ENCODE data around the gene SMURF1.

The SMURF1 gene

GRCh38 chr7:99089914-99090629, 53.8 kb downstream of the SMURF1 start:
- H2BK120ac ChIP-seq (ENCODE audit: low read depth, low read length) = no peak overlapping the region
- no peak overlapping the region for H2BK5ac ChIP-seq (ENCODE audit: low read length)
- no peak overlapping the region for H3K18ac ChIP-seq (ENCODE audit: low read length)
- peaks cover 2% of the 10 kb centered on the region for H3K79me1 ChIP-seq (ENCODE audit: low read depth, low read length)
- no peak overlapping the region for H2BK15ac ChIP-seq (ENCODE audit: low read length)
- DNase-seq (ENCODE audit: low spot score) = no peak
- H4K8ac ChIP-seq (ENCODE audit: low read depth, low read length) = no peak overlapping the region
- H4K91ac ChIP-seq (ENCODE audit: low read depth, low read length, poor library complexity) = no peak overlapping the region
- no peak overlapping the region for H3K23ac ChIP-seq (ENCODE audit: low read depth, low read length, poor library complexity)
- H2AK5ac ChIP-seq (ENCODE audit: low read depth, low read length) = no peak overlapping the region
- no peak overlapping the region for H3K9ac ChIP-seq (ENCODE audit: low read depth, low read length, poor library complexity)
- no peak overlapping the region for H3K27ac ChIP-seq (replicated peaks; ENCODE audit: low read length)
- H3K14ac ChIP-seq (ENCODE audit: low read length) = no peak overlapping the region
- peaks cover 2 to 8% of the 10 kb centered on the region in 2 donors for H3K9me3 ChIP-seq (replicated peaks in 1 of 2; ENCODE audit: control insufficient read depth in 2 of 2, insufficient read depth in 1 of 2, low read depth in 1 of 2, low read length in 2 of 2)
- no peak overlapping the region for H3K4me3 ChIP-seq (ENCODE audit: low read length in 2 of 2)
- no peak overlapping the region for H3K4me2 ChIP-seq (ENCODE audit: insufficient read depth, low read length, poor library complexity, severe bottlenecking)
- no peak overlapping the region for H2AFZ ChIP-seq (ENCODE audit: low read length)
- H3K36me3 ChIP-seq (replicated peaks in 1 of 2; ENCODE audit: control insufficient read depth in 2 of 2, insufficient read depth in 2 of 2, low read length in 2 of 2) = no peaks in the 10 kb centered on the region
- no peak overlapping the region for H3K4ac ChIP-seq (ENCODE audit: low read length)
- H3K27me3 ChIP-seq (ENCODE audit: control insufficient read depth in 3 of 3, insufficient read depth in 3 of 3, low read depth in 1 of 3, low read length in 3 of 3) = no peaks in the 10 kb centered on the region
- H3K4me1 ChIP-seq (ENCODE audit: control insufficient read depth in 2 of 2, insufficient read depth in 1 of 2, low read depth in 1 of 2, low read length in 2 of 2) = peaks cover 0 to 4% of the 10 kb centered on the region in 2 donors
- no peak overlapping the region for H2BK12ac ChIP-seq (ENCODE audit: low read length)
- WGBS, 2 donors (ENCODE audit: extremely low coverage in 2 of 2, insufficient read length in 2 of 2, insufficient replicate concordance in 1 of 2) = no CpG with 5 or more reads among the region's 7 CpGs

- no peak overlapping the region for H3K4me3 ChIP-seq (ENCODE audit: low read length in 2 of 2)
- H3K4me2 ChIP-seq (ENCODE audit: insufficient read depth, low read length, poor library complexity, severe bottlenecking) = no peak overlapping the region
- DNase-seq (ENCODE audit: low spot score) = no peak
- peaks cover 2 to 8% of the 10 kb centered on the region in 2 donors for H3K9me3 ChIP-seq (replicated peaks in 1 of 2; ENCODE audit: control insufficient read depth in 2 of 2, insufficient read depth in 1 of 2, low read depth in 1 of 2, low read length in 2 of 2)
- H3K79me1 ChIP-seq (ENCODE audit: low read depth, low read length) = no peaks in the 10 kb centered on the region
- H2BK5ac ChIP-seq (ENCODE audit: low read length) = no peak overlapping the region
- no CpG with 5 or more reads among the region's 2 CpGs for WGBS, 2 donors (ENCODE audit: extremely low coverage in 2 of 2, insufficient read length in 2 of 2, insufficient replicate concordance in 1 of 2)
- H3K18ac ChIP-seq (ENCODE audit: low read length) = no peak overlapping the region
- no peak overlapping the region for H2BK120ac ChIP-seq (ENCODE audit: low read depth, low read length)
- no peak overlapping the region for H3K27ac ChIP-seq (replicated peaks; ENCODE audit: low read length)
- H3K9ac ChIP-seq (ENCODE audit: low read depth, low read length, poor library complexity) = no peak overlapping the region
- H2BK15ac ChIP-seq (ENCODE audit: low read length) = no peak overlapping the region
- no peak overlapping the region for H4K8ac ChIP-seq (ENCODE audit: low read depth, low read length)
- no peak overlapping the region for H2BK12ac ChIP-seq (ENCODE audit: low read length)
- no peak overlapping the region for H3K23ac ChIP-seq (ENCODE audit: low read depth, low read length, poor library complexity)
- no peak overlapping the region for H3K14ac ChIP-seq (ENCODE audit: low read length)
- no peak overlapping the region for H2AFZ ChIP-seq (ENCODE audit: low read length)
- H3K36me3 ChIP-seq (replicated peaks in 1 of 2; ENCODE audit: control insufficient read depth in 2 of 2, insufficient read depth in 2 of 2, low read length in 2 of 2) = no peaks in the 10 kb centered on the region
- H3K4ac ChIP-seq (ENCODE audit: low read length) = no peak overlapping the region
- H4K91ac ChIP-seq (ENCODE audit: low read depth, low read length, poor library complexity) = no peak overlapping the region
- H2AK5ac ChIP-seq (ENCODE audit: low read depth, low read length) = no peak overlapping the region
- no peaks in the 10 kb centered on the region for H3K27me3 ChIP-seq (ENCODE audit: control insufficient read depth in 3 of 3, insufficient read depth in 3 of 3, low read depth in 1 of 3, low read length in 3 of 3)
- peaks cover 0 to 2% of the 10 kb centered on the region in 2 donors for H3K4me1 ChIP-seq (ENCODE audit: control insufficient read depth in 2 of 2, insufficient read depth in 1 of 2, low read depth in 1 of 2, low read length in 2 of 2)
Measured at GRCh38 chr7:99086944-99087343, 57.0 kb downstream of the SMURF1 start.

- no peak overlapping the region for H3K4ac ChIP-seq (ENCODE audit: low read length)
- no peak overlapping the region for H2AFZ ChIP-seq (ENCODE audit: low read length)
- no peak overlapping the region for H2BK15ac ChIP-seq (ENCODE audit: low read length)
- no peak overlapping the region for H3K4me3 ChIP-seq (ENCODE audit: low read length in 2 of 2)
- H3K27ac ChIP-seq (replicated peaks; ENCODE audit: low read length) = no peak overlapping the region
- no peak overlapping the region for H2AK5ac ChIP-seq (ENCODE audit: low read depth, low read length)
- no peak overlapping the region for H3K23ac ChIP-seq (ENCODE audit: low read depth, low read length, poor library complexity)
- H2BK5ac ChIP-seq (ENCODE audit: low read length) = no peak overlapping the region
- no peak overlapping the region for H2BK12ac ChIP-seq (ENCODE audit: low read length)
- H3K9me3 ChIP-seq (replicated peaks in 1 of 2; ENCODE audit: control insufficient read depth in 2 of 2, insufficient read depth in 1 of 2, low read depth in 1 of 2, low read length in 2 of 2) = peaks cover 2 to 8% of the 10 kb centered on the region in 2 donors
- H2BK120ac ChIP-seq (ENCODE audit: low read depth, low read length) = no peak overlapping the region
- no peak overlapping the region for H4K8ac ChIP-seq (ENCODE audit: low read depth, low read length)
- H3K18ac ChIP-seq (ENCODE audit: low read length) = no peak overlapping the region
- DNase-seq (ENCODE audit: low spot score) = no peak
- H3K27me3 ChIP-seq (ENCODE audit: control insufficient read depth in 3 of 3, insufficient read depth in 3 of 3, low read depth in 1 of 3, low read length in 3 of 3) = no peaks in the 10 kb centered on the region
- peaks cover 0 to 2% of the 10 kb centered on the region in 2 donors for H3K4me1 ChIP-seq (ENCODE audit: control insufficient read depth in 2 of 2, insufficient read depth in 1 of 2, low read depth in 1 of 2, low read length in 2 of 2)
- no peaks in the 10 kb centered on the region for H3K36me3 ChIP-seq (replicated peaks in 1 of 2; ENCODE audit: control insufficient read depth in 2 of 2, insufficient read depth in 2 of 2, low read length in 2 of 2)
- no peak overlapping the region for H3K9ac ChIP-seq (ENCODE audit: low read depth, low read length, poor library complexity)
- H3K79me1 ChIP-seq (ENCODE audit: low read depth, low read length) = no peaks in the 10 kb centered on the region
- no peak overlapping the region for H3K14ac ChIP-seq (ENCODE audit: low read length)
- H3K4me2 ChIP-seq (ENCODE audit: insufficient read depth, low read length, poor library complexity, severe bottlenecking) = no peak overlapping the region
- no peak overlapping the region for H4K91ac ChIP-seq (ENCODE audit: low read depth, low read length, poor library complexity)
- WGBS, 2 donors (ENCODE audit: extremely low coverage in 2 of 2, insufficient read length in 2 of 2, insufficient replicate concordance in 1 of 2) = no CpG with 5 or more reads among the region's 5 CpGs
Measured at GRCh38 chr7:99086532-99086931, 57.4 kb downstream of the SMURF1 start.

GRCh38 chr7:99083733-99084132, 60.2 kb downstream of the SMURF1 start:
- Histone ChIP-seq H3K18ac (ENCODE audit: low read length) (no peak overlapping the region), H2AK5ac (ENCODE audit: low read depth, low read length) (no peak overlapping the region), H4K8ac (ENCODE audit: low read depth, low read length) (no peak overlapping the region), H3K23ac (ENCODE audit: low read depth, low read length, poor library complexity) (no peak overlapping the region), H3K27me3 (ENCODE audit: control insufficient read depth in 3 of 3, insufficient read depth in 3 of 3, low read depth in 1 of 3, low read length in 3 of 3) (no peaks in the 10 kb centered on the region), H2BK15ac (ENCODE audit: low read length) (no peak overlapping the region), H4K91ac (ENCODE audit: low read depth, low read length, poor library complexity) (no peak overlapping the region), H3K79me1 (ENCODE audit: low read depth, low read length) (peaks cover 3% of the 10 kb centered on the region), H2AFZ (ENCODE audit: low read length) (no peak overlapping the region), H3K4ac (ENCODE audit: low read length) (no peak overlapping the region), H3K9ac (ENCODE audit: low read depth, low read length, poor library complexity) (no peak overlapping the region), H3K4me3 (ENCODE audit: low read length in 2 of 2) (no peak overlapping the region), H3K4me2 (ENCODE audit: insufficient read depth, low read length, poor library complexity, severe bottlenecking) (no peak overlapping the region), H2BK120ac (ENCODE audit: low read depth, low read length) (no peak overlapping the region), H3K27ac (replicated peaks; ENCODE audit: low read length) (no peak overlapping the region), H3K4me1 (ENCODE audit: control insufficient read depth in 2 of 2, insufficient read depth in 1 of 2, low read depth in 1 of 2, low read length in 2 of 2) (peaks cover 4 to 5% of the 10 kb centered on the region in 2 donors), H3K9me3 (replicated peaks in 1 of 2; ENCODE audit: control insufficient read depth in 2 of 2, insufficient read depth in 1 of 2, low read depth in 1 of 2, low read length in 2 of 2) (peaks cover 2 to 8% of the 10 kb centered on the region in 2 donors), H2BK12ac (ENCODE audit: low read length) (no peak overlapping the region), H2BK5ac (ENCODE audit: low read length) (no peak overlapping the region), H3K14ac (ENCODE audit: low read length) (no peak overlapping the region), H3K36me3 (replicated peaks in 1 of 2; ENCODE audit: control insufficient read depth in 2 of 2, insufficient read depth in 2 of 2, low read length in 2 of 2) (peaks cover 0 to 3% of the 10 kb centered on the region in 2 donors)
- no peak for DNase-seq (ENCODE audit: low spot score)
- WGBS, 2 donors (ENCODE audit: extremely low coverage in 2 of 2, insufficient read length in 2 of 2, insufficient replicate concordance in 1 of 2) = no CpG with 5 or more reads among the region's 3 CpGs
